Stimulated activated CD4-positive, alpha-beta T cell treated with anti-CD3 and anti-CD28 coated beads, TNF-alpha, amount 100 ng/mL, for 24 hours (primary cell): Measurements from ENCODE around the gene PRRG4.
"Not testable (repeated sequence)": the region's sequence is repeated elsewhere in the genome, so short reads cannot be mapped to it uniquely, and the experiment has no call there.

Source experiments
- DNase-seq, 3 experiments: peaks; one replicate each; pipeline ENCODE4 v3.0.0-alpha.2; 2020; ENCODE audit warnings: low read depth in 3 of 3

Gene PRRG4

GRCh38 chr11:32885556-32885955 is 55.8 kb downstream of the PRRG4 start:
- DNase-seq: no peak

- no peak for DNase-seq
Measured at GRCh38 chr11:32886180-32886579, 56.5 kb downstream of the PRRG4 start.

- not testable (repeated sequence) for DNase-seq
Measured at GRCh38 chr11:32887707-32888383, 58.1 kb downstream of the PRRG4 start.

DNA sequence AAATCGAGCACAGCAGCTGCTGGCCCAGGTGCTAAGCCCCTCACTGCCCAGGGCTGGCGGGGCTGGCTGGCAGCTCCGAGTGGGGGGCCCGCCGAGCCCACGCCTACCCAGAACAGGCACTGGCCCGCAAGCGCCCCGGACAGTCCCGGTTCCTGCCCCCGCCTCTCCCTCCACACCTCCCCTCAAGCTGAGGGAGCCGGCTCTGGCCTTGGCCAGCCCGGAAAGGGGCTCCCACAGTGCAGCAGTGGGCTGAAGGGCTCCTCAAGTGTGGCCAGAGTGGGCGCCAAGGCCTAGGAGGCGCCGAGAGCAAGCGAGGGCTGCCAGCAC is 58.6 kb downstream of the PRRG4 start:
- DNase-seq: not testable (repeated sequence)

DNA sequence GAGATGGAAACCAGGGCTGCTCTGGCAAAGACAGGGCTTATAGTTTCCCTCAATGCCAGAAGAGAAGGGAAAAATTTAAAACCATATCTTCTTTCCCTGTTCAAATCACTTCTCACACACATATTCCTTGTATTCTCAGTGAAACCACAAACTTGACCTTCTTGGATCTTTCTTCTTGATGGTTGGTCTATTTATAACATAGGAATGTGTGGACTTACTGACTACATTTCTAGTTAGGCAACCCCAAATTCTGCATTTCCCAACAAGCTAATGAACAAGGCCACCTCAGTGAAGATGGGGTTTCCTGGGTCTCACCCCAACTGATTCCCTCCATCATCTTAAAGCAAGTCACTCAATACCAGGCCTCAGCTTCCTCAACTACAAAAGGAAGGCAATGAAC is 59.1 kb downstream of the PRRG4 start:
- DNase-seq: no peak

GRCh38 chr11:32890843-32891656 is 61.3 kb downstream of the PRRG4 start:
- DNase-seq: no peak

DNA sequence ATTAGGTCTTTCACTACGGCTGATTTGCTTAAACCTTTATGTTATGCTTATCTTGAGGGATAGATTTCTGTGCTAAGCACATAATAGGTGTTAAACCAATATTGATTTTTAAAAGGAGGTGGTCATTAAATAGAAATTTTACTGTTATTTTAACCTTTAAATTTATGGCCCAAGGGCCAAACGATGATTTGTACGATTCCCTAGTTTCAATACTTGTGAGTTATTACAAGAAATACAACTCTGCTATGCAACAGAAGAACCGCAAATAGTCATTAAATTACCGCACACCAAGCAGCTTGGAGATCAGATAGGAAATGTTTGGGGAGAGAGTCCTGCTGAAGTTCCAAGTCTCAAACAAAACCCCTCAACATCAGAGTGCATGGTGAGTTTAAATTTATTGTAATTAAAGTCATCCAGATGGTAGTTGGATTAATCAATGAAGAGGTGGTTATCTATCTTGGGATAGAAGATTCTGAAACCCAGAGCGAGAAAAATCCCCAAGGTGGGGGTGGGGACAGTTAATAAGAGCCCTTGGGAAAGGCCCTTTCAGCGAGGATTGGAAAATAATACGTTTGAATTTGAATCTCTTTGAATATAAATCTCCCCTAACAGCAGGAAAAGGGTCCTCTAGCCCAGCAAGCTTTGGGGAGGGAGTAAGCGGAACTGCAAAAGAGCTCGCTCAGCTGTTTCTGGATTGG is 62.1 kb downstream of the PRRG4 start:
- DNase-seq: peak in 1 of 3 experiments; percentile 12

DNA sequence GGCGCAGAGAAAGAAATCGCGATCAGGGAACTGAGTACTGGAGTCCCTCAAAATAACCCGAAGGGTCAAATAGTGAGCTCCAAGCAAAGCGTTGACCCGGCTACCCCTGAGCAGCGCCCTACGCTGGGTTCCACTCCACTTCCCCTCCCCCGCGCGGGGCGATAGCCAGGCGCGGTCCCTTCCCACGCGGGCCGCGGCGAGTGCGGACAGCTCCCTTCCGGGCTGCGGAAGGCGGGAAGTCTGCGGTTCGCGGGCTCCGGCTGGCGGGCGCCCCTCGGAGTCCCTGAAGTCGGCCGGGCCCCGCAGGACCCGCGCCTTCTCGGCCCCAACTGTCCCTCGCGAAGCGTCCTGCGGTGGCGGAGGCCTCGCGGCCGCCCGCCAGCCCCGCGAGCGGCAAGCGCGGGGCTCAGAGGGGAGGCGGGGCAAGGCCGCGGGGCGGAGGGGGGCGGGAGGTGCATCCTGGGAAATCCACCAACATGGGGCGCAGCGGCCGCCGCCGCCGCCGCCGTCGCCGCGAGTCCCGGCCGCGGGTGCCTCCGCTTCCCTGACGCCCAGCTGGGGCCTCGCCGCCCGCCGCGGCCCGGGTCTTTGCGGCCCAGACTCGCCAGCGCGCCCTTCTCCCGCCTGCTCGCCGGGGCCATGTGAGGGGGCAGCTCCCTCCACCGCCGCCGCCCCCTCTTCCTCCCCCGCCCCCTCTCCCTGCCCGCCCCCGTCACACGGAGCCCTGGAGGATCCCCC is 62.8 kb downstream of the PRRG4 start, which contains the start of gene QSER1:
QSER1 (plus strand) TSS at position 457 of the 738 bp plus-strand sequence. CDS start 315 bp downstream, outside the sequence.
- peak; percentile 49 to 72 (median 52) for DNase-seq

GRCh38 chr11:32893093-32893342 is 63.3 kb downstream of the PRRG4 start:
- DNase-seq: no peak

GRCh38 chr11:32893343-32894148 is 63.8 kb downstream of the PRRG4 start:
- DNase-seq: peak in 2 of 3 experiments; percentile 6 to 43

DNA sequence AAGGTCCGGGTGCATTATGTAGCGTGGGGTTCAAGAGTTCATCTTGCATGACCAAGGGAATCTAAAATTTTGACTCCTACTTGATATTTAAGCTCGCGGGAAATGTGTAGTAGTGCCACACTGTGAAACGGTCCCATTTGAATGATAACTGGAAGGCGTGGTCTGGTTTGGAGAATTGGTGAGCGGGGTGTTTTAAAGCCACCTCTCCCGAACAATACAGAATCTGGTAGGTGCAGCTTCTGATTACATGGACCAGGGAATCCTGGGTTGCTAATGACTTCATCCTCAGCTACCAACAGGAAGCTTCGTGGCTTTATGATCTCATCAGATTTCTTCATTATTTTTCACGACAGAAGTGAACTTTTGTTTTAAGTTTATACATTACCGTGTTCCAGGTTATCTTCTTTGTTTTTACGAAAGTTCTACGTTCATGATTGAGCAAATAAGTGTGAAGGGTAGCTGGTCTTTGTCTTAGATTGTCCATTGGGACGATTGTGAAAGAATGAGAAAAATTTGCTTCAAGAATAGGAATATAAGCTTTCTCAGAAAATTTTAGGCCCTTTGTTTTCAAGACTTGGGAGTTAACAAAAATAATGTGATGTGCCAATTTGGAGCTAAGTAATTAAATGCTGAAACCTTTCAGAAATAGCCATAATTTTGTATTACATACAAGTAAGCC is 64.6 kb downstream of the PRRG4 start:
- DNase-seq: peak in 1 of 3 experiments; percentile 9

- no peak for DNase-seq
Measured at GRCh38 chr11:32894921-32895320, 65.2 kb downstream of the PRRG4 start.

- no peak for DNase-seq
Measured at GRCh38 chr11:32895471-32895870, 65.7 kb downstream of the PRRG4 start.

- DNase-seq: no peak
Measured at GRCh38 chr11:32897103-32897502, 67.4 kb downstream of the PRRG4 start.

- no peak for DNase-seq
Measured at GRCh38 chr11:32899438-32899837, 69.7 kb downstream of the PRRG4 start.

- DNase-seq: no peak
Measured at GRCh38 chr11:32902089-32902665, 72.5 kb downstream of the PRRG4 start.

DNA sequence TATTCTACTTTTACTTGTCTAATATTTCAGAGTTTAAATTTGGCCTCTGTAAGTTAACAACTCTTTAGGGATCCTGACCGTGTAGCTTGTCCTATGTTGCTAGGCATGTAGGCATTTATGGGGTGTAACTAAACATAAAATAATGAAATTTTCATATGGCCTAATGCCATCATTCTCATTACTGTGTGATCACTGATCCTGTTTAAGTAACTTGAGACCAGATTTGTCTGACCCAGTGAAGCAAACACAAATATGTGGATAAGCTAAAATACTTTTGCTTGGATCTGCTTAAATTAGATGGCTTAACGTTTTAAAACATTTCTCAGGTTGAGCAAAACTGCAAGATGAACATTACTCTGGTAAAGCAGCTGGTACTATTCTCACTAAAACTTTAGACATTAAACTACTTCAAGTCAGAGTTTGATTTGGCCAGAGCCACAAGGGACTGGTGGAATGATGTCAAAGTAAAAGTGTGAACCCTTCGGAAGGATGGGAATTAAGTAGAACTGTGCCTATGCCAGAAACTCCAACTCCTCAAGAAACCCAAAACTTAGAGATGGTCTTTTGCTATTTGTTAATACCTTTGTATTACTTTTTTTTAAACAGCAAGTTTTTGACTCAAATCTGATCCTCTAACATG is 75.4 kb downstream of the PRRG4 start:
- no peak for DNase-seq
